Femur (tissue), 1 donor: ENCODE measurements around the gene LY6G6C.

Experiments
- DNase-seq: peaks from one replicate; pipeline ENCODE4 v3.0.0-alpha.2; 2017

LY6G6C gene

DNA sequence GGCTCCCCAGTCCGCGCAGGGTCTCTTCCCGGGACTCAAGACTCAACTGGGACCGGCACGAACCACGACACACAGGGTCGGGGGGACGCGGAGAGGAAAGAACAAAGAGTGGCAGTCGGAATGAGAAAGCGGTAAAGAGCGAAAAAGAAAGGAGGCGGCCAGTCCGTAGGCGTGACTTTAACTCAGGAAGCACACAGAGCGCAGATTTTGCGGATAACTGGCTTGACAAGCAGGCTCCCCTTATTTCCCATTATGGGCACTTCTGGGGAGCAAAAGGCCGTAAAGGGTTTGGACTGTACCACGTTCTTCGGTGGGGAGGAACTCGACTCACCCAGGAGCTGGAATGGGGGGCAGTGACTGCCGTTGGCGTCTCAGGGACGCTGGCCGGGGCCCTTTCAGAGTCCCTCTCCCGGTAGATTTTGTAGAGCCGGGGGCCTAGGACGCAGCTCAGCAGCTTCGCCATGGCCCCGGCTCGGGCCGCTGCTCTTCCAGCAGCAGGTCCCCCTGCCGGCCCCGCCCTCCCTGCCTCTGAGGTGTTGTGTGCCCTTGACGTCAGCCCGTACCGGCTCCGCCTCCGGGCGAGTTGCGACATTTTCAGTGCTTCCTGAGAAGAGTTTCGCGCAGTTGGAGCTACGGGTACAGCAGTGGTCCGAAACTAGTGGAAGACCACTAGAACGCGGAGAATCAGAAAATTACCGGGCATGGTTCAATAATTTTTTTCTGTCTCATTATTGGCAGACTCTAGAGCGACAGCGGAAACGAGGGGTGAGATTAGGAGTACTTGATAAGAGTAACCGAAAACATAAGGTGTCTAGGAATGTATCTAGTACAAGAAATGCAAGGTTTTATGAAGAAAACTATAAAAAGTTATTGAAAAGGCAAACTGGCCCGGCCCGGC lies 18.5 kb downstream of the LY6G6C start, which contains the start of gene ABHD16A:
ABHD16A (minus strand) TSS at position 506 of the 898 bp plus-strand sequence; CDS start at position 463, 43 bp downstream.
- peak; percentile 99 for DNase-seq

DNA sequence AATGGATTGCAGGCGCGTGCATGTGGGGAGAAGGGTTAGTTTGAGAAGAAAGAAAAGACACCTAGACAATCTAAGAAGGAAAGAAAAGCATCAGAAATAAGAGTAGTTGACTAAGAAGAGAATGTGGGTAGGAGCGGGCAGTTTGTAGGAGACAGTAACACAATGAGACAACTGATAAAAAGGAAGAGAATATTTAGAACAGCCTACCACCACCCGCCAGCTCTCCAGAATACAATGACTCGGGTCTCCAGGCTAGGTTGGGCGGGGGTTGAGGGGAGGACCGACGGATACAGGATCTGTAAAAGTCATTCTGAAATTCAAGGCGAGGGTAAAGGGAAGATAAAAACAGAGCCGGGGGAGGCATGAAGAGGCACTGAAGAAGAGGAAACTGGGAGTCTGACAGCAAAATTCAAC lies 19.1 kb downstream of the LY6G6C start:
- DNase-seq: no peak

DNA sequence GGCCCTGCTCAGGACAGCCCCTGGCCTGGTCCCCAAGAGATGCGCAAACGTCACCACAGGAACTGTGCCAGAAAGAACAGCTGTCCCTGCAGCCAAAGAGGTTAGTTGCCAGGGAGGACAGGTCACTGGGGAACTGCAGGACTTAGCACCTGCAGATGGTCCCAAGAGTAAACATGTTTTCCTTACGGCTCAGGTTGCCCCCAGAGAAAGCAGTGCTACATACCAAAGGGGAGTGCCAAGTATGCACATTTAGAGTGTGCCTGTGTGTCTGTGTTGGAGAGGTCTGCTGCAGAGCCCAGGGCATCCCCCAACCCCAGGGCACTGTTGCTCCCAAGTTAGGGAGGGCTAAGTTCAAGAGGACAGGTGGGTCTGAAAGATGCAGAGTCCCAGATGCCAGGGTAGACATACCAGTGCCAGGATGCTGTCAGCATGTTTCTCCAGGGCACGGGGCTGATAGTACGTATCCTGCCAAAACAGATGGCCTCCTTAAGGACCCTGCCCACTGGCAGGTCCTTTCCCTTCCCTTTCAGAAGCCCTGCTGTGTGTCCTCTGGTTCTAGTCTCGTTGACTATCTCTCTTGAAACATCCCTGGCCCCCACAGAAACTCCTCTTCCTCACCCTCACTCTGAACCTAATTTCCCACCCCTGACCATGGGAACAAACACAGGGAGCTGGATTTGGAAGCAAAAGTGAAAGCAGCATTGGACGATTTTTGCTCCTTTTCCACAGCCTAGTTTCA lies 19.7 kb downstream of the LY6G6C start:
- DNase-seq: peak; percentile 72

DNA sequence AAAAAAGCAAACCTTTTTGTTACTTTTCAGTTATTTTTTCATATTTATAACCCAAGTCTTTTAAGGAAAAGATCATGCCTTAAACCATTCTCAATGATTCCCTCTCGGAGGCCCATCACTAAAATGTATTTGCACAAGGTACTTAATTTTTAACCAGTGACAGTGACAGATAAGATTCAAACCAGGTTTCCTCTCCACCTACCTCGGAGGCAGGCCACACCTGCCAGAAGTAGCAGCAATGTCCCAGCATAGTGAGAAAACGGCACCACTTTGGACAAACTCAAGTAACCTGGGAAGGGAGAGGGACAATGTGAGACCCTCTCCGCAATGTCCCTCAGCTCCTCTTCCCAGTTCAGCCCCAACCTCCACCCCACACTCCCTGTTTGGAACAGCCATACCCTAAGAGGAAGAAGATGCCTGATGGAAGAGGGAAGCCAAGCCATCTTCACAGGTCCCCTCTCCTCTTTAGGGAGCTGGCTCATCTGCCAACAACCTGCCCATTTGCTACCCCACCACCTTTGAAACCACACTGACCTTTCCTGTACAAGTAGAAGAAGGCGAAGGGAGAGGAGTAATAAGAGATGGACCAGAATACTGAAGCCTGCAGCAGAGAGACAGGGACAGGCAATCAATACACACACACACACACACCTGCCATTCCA lies 20.7 kb downstream of the LY6G6C start:
- no peak for DNase-seq

DNA sequence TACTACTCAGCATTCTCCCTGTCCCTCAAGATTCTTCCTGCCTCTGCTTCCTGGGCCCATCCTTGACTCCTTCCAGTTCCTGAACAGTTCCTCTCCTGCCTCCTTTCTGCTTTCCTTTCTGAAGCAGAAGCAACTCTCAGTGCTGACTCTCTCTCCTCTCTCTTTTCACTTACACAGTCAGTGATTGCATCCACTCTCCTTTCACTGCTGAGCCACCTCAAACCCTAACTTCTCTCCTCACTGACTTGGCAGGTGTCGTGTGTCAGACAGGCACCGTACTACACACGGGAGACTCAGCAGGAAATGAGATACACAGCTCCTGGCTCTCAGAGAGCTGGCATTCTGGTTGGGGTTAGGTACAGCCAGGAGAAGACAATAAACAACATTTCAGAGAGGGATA lies 24.0 kb downstream of the LY6G6C start:
- DNase-seq: no peak

DNA sequence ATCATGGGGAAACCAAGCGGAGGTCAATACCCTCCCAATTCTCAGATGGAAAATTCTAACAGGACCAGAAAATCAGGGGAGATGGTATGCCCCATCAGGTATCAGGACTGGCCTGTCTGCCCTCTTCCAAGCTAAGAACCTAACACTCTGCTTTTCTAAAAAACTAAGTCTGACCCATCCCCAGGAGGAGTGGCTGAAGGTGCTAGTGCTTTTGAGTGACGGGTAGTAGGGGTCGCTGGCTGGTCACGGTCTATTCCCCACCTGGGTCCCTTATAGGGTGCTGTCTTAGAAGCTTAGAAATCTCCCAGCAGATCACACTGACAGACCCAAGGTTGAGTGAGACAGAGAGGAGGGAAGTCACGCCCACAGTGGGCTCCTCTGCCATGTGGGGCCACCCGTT lies 28.0 kb downstream of the LY6G6C start:
- DNase-seq: no peak

DNA sequence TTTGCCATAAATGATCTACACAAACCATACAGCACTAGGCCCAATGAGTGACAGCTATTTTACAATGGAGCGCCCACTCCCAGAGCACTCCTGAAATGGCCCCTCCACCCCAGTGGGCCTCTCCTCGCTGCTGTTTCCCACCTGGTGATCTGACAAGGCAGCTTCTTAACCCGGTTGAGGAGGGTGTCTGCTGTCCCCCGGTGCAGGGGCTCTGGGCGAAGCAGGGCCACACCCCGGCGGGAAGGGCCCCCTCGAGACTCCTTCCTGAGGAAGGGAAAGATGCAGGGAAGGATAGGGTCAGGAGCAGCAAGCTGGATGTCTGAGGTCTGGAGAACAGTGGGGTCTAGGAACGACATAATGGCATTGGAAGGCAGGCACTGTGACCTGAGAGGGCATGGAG lies 28.7 kb downstream of the LY6G6C start:
- no peak for DNase-seq

DNA sequence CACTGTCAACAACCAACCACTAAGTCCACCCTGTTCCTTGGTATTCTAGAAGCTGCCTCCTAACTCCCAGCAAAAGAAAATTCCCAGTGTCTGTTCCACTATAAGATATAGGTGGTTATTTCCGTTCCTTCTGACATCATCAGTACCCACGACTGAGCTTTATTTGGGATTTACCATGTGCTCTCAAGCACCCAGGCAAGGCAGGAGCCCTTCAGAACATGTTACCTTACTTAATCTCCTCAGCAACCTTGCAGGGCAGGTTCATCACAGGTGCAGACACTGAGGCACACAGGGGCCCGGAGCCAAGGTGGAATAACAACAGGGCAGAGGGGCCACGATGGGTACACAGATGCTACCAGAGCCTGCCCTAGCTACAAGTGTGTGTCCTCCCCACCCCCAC lies 29.2 kb downstream of the LY6G6C start:
- DNase-seq: no peak

DNA sequence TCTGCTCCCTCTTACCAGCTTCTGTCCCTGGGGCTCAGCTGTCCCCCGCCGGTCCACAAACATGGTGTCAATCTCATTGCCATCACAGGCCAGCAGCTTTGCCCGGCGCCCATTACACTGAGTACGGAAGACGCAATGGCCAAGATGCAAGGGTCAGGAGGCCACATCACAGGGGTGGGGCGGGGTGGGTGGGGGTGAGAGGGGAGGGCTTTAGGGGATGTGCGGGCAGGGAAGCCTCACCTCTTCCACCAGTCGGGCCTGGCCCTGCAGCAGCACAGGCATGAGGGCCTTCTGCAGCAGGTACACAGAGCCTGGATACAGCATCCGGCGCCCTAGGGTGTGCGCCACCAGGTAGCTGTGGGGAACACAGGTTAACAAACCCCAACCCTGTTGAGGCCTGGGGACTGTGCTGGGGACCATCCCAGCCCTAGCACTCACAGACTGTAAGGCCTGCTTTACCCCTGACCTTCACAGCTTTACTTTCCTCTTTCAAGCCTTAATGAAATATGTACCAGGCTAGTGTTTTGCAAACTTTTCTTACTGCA lies 29.9 kb downstream of the LY6G6C start:
- DNase-seq: no peak

DNA sequence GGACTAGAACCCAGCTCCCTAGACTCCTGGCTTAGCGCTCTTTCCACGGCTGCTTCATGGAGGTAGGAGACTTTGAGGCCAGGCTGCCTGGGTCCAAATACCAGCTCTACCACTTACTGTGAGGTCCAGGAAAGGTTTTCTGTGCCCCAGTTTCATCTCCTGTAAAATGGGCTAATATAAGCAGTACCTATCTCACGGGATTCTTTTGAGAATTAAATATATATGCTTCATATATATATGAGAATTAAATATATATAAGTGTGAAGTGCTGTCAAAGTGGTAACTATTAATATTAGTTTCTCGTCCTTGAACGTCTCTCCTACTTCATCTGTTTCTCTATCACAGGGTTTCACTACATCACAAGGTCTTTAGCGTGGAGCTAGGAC lies 30.5 kb downstream of the LY6G6C start:
- DNase-seq: no peak

DNA sequence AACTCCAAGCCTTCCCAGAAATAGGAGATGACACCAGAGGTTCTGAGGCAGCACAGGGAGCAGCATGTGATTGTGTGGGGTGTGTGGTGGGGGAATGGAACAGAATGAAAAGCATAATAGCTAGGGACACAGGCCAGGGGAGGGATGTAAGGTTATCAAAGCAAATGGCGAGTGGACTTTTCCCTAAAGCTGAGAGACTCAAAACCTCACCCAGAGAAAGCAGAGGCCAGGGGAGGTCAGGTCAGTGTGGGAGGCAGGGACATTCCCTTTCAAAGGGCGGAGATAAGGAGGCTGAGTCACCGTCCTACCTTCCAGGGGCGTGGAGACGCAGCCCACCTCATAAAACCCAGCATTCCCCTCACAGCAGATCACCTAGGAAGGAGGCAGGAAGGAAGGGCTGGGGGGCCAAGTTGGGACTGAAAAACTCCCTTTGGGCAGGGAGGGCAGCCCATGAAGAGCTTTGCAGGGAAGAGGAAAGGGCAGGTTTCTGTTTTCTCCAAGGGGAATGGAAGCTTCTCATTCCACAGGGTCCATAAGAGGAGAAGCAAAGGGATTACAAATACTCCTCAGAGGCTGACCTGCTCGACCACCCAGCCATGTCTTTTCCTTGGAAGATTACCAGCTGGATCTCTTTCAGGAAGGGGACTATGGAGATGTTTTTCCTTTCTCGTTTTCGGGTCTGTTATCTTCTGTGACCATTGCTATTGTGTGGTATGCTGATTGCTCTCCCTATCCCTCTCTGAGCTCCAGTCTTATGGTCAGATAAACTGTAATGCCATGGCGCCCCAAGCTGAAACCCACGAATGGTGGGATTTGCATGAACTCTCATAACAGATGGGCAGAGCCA lies 31.1 kb downstream of the LY6G6C start:
- no peak for DNase-seq

DNA sequence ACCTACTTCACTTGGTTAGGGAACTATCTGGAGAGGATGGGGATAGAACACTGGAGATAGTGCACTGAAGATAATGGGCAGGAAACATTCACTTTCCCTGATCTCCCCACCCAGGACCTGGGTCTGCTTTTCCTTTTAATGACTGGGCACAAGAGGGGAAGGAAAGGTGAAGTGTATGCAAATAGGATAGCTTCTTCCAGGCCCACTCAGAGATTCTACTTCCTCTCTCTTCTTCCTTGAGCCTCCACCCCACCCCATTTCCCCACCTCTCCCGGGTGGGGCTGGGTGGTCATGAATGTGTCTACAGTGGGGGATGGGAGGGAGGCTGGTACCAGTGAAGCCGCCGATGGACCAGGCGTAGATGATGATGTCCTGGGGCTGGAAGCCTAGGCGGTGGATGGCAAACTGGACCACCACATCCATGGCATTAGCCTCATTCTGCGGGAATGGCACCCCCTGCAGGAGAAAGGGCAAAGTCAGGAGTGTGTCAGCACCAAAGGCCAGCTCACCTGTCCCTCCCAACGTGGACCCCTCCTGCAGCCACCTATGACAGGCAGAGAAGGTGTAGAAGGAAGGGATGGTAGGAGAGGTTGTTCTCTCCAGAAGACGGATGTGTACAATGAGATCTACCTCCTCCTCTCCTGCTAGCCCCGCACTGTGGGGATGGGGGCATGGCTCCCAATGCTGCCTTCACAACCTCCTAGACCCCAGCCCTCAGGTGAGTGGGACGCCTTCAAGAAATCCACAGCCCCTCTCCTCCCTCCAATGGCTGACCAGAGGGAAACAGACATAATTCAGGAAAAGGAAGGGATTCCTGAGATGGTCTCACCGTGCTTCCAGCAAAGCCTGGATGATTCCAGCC lies 32.1 kb downstream of the LY6G6C start:
- no peak for DNase-seq

DNA sequence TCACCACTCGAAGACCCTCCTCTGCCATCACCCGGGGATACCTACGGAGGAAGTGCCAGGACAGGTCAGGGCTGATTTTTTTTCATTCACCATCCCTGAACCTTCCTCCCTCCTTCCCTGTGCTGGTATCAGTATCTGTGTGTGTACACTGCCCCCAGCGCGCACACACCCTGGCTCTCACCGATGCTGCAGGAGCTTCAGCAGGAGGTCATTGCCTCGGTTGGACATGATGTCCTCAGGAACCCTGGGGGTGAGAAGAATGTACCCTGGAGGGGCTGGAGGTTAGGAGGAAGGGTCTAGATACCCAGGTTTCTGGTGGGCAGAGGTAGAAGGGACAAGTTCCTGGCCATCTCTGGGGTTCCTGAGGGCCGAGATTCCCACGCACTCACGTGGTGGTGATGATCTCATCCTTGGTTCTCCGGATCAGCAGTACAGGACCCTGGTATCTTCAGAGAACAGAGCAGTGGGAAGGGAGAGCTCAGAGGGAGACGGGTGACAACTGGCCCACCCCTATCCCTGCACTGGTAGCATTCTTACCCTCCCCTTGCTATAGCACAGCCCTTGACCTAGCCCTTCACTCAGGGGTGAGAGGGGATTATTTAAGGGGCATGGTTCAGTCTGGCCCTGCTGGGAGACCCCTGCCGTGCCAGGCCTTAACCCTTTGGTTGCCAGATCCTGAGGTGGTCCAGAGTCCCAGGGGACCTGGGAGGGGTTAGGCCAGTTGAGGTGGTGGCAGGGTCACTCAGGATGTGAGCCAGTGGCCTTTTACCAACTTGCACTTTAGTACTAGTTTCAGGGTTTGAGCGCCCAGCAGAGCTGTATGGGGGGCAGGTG lies 33.5 kb downstream of the LY6G6C start:
- no peak for DNase-seq

DNA sequence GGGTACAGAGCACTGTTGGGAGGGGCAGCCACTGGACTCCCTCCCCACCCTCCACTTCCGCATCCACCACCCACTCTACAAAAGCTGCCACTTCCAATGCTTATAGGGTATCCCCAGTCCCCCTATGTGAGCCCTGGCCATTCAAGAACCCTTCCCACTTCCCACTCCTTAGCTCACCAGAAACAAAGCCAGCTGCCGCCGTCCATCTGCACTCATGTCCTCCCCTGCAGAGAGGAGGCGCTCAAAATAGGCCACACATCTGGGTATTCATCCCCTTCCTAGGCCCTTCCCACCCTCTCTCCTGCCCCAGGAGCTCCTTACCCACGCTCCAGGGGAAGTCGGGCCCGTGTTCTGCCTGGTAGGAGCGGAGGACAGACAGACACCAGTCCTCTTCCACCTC lies 34.2 kb downstream of the LY6G6C start:
- DNase-seq: no peak

DNA sequence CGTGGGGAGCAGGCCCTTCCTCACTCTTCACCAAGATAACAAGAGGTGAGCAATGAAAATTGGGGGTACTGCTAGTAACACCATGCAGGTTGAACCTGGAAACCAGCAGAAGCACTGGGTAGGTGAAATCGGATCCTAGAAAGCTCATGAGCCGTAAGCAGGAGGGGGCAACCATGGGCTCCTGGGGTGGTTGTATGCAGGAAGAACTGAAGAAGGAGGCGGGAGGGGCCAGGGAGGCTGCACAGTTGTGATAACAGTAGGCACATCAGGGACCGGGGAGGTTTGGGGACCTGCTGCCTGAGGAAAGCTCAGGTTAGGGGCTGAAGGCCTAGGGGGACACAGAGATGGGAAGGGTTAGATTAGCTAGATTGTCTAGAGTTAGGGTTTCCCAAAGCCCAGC lies 35.1 kb downstream of the LY6G6C start:
- no peak for DNase-seq

DNA sequence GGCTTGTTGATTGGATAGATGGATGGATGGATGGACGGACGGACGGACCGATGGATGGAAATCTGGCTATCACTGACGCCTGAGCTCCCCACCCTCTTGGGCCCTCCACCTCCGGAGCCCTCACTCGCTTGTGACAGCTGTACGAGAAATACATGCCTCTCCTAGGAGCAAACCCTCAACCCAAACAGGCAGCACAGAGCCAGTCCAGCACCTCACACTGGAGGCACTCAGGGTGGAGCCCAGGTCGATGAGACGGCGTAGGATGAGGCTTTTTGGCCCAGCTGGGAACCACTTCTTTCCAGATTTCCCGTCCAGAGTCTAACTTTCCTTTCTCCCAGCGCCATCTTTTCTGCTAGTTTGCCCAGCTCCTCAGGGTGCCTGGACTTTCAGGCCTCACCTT lies 38.0 kb downstream of the LY6G6C start:
- DNase-seq: no peak

DNA sequence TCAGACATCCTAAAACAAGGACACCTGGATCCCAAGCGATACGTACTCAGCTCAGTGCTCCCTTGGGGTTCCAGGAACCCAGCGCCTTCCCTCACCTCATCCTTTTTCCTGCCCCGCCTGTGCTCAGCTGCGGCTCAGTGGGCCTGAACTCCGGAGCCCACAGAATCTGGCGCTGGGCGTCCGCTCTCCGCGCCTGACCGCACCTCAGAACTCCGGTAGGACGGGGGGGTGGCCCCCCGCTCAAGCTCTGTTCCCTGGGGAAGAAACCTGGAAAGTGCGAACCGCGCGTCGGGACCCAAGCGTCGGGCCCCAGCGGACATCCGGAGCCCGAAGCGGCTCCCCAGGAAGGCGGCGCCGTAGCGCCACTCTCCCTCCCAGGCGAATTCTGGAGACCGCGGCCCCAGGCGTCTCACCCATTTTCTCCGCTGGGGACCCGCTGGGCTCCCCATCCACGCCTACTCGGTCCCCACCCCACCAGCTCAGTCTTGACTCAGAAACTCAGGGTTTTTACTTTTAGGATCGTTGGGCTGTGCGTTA lies 40.3 kb downstream of the LY6G6C start:
- peak; percentile 40 for DNase-seq

DNA sequence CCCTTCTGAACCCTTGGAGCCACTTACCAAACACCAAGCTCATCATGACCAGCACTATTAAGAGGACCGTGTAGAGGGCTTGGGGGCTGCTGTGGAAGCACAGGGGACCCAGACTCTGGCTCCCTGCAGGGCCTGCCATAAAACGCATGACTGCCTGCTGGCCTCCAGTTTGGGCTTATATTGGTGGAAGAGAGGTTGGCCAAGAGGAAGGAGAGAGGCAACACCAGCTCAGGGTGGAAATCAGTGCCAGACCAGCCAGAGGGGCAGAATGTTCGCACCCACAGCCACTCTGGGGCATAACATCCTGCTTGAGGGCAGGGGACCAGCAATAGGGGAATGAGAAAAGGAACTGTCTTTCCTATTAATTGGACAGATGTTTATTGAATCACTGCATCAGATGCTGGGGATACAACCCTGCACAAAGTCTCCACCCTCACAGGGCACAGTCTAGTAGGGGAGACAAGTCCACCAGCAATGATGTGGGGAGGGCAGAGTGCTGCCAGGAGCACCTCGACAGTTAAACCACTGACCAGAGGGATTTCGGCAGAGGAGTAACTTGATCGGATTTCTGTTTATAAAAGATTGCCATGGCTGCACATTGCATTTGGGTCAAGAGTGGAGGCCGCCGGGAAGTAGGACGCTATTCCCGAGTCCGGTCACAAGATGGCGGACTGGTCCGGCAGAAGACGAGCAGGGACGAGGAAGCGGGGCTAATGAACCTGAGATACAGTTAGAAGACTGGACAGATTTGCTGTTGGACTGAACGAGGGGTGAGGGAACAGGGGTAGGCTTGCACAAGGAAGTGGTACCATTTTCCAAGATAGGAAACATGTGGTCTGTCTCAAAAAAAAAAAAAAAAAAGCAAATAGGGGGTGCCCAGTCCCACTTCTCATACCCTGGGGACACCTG lies 41.1 kb downstream of the LY6G6C start, which contains the start of gene LY6G5C:
LY6G5C (minus strand) TSS at position 842 of the 909 bp plus-strand sequence; CDS start at position 148, 694 bp downstream.
- DNase-seq: peak; percentile 94

DNA sequence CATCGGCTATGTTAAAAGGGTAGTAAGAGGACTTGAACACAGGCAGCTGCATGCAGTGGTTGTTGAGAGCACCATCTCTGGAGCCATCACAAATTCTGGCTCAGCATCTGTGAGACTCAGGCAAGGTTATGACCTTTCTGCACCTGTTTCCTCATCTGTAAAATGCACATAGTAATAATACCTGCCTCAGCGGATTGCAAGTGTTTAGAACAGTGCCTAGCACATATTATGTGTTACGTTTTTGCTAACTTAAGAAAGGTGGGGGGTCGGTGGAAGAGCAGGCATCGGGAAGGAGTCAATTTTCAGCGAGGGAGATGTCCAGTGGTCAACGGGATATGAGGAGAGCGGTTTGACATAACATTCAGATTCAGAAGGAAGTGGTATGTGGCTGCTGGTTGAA lies 43.6 kb downstream of the LY6G6C start:
- no peak for DNase-seq
